MM.1S (cell line): ENCODE results near the gene MSGN1.

Source experiments
- DNase-seq: peaks from one replicate; pipeline ENCODE4 v3.0.0-alpha.2; 2015
- H2AFZ ChIP-seq: fragments of 300-600 bp; sonication (generic); 2 replicates; pipeline ENCODE4 v1.6.0; 2016; ENCODE audit warnings: antibody characterized with exemption, low read length
- H3F3A ChIP-seq: fragments of 300-600 bp; sonication (generic); 2 replicates; pipeline ENCODE4 v1.6.1; 2016; ENCODE audit warnings: mild to moderate bottlenecking, antibody characterized with exemption, low read length, moderate library complexity, mixed read lengths; ENCODE audit not compliant: insufficient read depth
- H3K27ac ChIP-seq: fragments of 300-600 bp; sonication (generic); 2 replicates; pipeline ENCODE4 v1.5.1; 2016; ENCODE audit warnings: mild to moderate bottlenecking, low read length
- H3K27me3 ChIP-seq: fragments of 300-600 bp; sonication (generic); replicated peaks from 2 replicates; pipeline ENCODE4 v1.6.0; 2016; ENCODE audit warnings: low read length; ENCODE audit not compliant: insufficient read depth
- H3K36me3 ChIP-seq: fragments of 300-600 bp; sonication (generic); replicated peaks from 2 replicates; pipeline ENCODE4 v1.6.1; 2016; ENCODE audit warnings: mild to moderate bottlenecking, low read length, mixed read lengths; ENCODE audit not compliant: insufficient read depth
- H3K4me1 ChIP-seq: fragments of 300-600 bp; sonication (generic); 2 replicates; pipeline ENCODE4 v1.6.1; 2016; ENCODE audit warnings: low read length, mixed read lengths
- H3K4me2 ChIP-seq: fragments of 300-600 bp; sonication (generic); 2 replicates; pipeline ENCODE4 v1.6.0; 2016; ENCODE audit warnings: low read depth, low read length
- H3K4me3 ChIP-seq: fragments of 300-600 bp; sonication (generic); 2 replicates; pipeline ENCODE4 v1.5.1; 2016; ENCODE audit warnings: low read length, mixed read lengths
- H3K79me2 ChIP-seq: fragments of 300-600 bp; sonication (generic); 2 replicates; pipeline ENCODE4 v1.6.1; 2016; ENCODE audit warnings: mixed run types, low read length, mixed read lengths
- H3K9ac ChIP-seq: fragments of 300-600 bp; sonication (generic); 2 replicates; pipeline ENCODE4 v1.6.1; 2016; ENCODE audit warnings: low read length, mixed read lengths
- H3K9me2 ChIP-seq: fragments of 300-600 bp; sonication (generic); replicated peaks from 2 replicates; pipeline ENCODE4 v1.6.1; 2016; ENCODE audit warnings: mild to moderate bottlenecking, low read length, mixed read lengths; ENCODE audit not compliant: insufficient read depth
- H3K9me3 ChIP-seq: fragments of 300-600 bp; sonication (generic); replicated peaks from 2 replicates; pipeline ENCODE4 v1.6.1; 2016; ENCODE audit warnings: mild to moderate bottlenecking, low read length, mixed read lengths; ENCODE audit not compliant: insufficient read depth
- H4K20me1 ChIP-seq: fragments of 300-600 bp; sonication (generic); 2 replicates; pipeline ENCODE4 v1.6.1; 2016; ENCODE audit warnings: mild to moderate bottlenecking, low read length, moderate library complexity, mixed read lengths; ENCODE audit not compliant: insufficient read depth
- EZH2 ChIP-seq: fragments of 300-600 bp; sonication (generic); optimal IDR thresholded peaks from 2 replicates; pipeline ENCODE3; 2017; ENCODE audit warnings: low read depth, mild to moderate bottlenecking, antibody characterized with exemption, low read length, mixed read lengths
- EZH2phosphoT487 ChIP-seq: fragments of 300-600 bp; sonication (generic); IDR thresholded peaks from 2 replicates; pipeline ENCODE4 v1.6.1; 2018; ENCODE audit warnings: antibody characterized with exemption, low read length
- TF ChIP-seq, protein P1 (sequence below): fragments of 300-600 bp; sonication (generic); IDR thresholded peaks from 2 replicates; pipeline ENCODE4 v1.5.1; 2016; ENCODE audit warnings: antibody characterized with exemption, low read length, mixed read lengths

The MSGN1 gene

GRCh38 chr2:17835516-17835915 lies 19.3 kb downstream of the MSGN1 start:
- no peak overlapping the region for H3K4me3 ChIP-seq
- 0 out of 2 replicates have a peak, but pooled peaks cover 3% of the 10 kb centered on the region for H3K4me1 ChIP-seq
- no peaks in the 10 kb centered on the region for H4K20me1 ChIP-seq
- DNase-seq: no peak
- TF ChIP-seq, protein P1, sequence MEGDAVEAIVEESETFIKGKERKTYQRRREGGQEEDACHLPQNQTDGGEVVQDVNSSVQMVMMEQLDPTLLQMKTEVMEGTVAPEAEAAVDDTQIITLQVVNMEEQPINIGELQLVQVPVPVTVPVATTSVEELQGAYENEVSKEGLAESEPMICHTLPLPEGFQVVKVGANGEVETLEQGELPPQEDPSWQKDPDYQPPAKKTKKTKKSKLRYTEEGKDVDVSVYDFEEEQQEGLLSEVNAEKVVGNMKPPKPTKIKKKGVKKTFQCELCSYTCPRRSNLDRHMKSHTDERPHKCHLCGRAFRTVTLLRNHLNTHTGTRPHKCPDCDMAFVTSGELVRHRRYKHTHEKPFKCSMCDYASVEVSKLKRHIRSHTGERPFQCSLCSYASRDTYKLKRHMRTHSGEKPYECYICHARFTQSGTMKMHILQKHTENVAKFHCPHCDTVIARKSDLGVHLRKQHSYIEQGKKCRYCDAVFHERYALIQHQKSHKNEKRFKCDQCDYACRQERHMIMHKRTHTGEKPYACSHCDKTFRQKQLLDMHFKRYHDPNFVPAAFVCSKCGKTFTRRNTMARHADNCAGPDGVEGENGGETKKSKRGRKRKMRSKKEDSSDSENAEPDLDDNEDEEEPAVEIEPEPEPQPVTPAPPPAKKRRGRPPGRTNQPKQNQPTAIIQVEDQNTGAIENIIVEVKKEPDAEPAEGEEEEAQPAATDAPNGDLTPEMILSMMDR: no peak
- TF ChIP-seq EZH2 (no peak), EZH2phosphoT487 (no peak)
- H3K9me2 ChIP-seq: no peaks in the 10 kb centered on the region
- no peak overlapping the region for H2AFZ ChIP-seq
- H3K36me3 ChIP-seq: no peaks in the 10 kb centered on the region
- H3K27me3 ChIP-seq: no peaks in the 10 kb centered on the region
- no peak overlapping the region for H3K9ac ChIP-seq
- no peaks in the 10 kb centered on the region for H3K79me2 ChIP-seq
- no peaks in the 10 kb centered on the region for H3F3A ChIP-seq
- no peaks in the 10 kb centered on the region for H3K9me3 ChIP-seq
- no peak overlapping the region for H3K27ac ChIP-seq
- H3K4me2 ChIP-seq: no peak overlapping the region

- H3K36me3 ChIP-seq: no peaks in the 10 kb centered on the region
These were observed 23.7 kb downstream of the MSGN1 start for GRCh38 chr2:17839959-17840358.

GRCh38 chr2:17843457-17843856 lies 27.2 kb downstream of the MSGN1 start:
- Histone ChIP-seq H3K9me2 (no peaks in the 10 kb centered on the region), H3F3A (no peaks in the 10 kb centered on the region), H3K4me2 (no peak overlapping the region), H3K9ac (no peak overlapping the region), H3K27ac (no peak overlapping the region), H3K27me3 (no peaks in the 10 kb centered on the region), H3K79me2 (no peaks in the 10 kb centered on the region), H3K36me3 (no peaks in the 10 kb centered on the region), H3K4me3 (no peak overlapping the region), H3K9me3 (no peaks in the 10 kb centered on the region), H2AFZ (no peak overlapping the region), H4K20me1 (no peaks in the 10 kb centered on the region), H3K4me1 (0 out of 2 replicates have a peak, but pooled peaks cover under 1% of the 10 kb centered on the region)
- DNase-seq: no peak
- no peak for TF ChIP-seq EZH2phosphoT487
- TF ChIP-seq, protein P1: no peak

More at GRCh38 chr2:17839959-17840358, 23.7 kb downstream of the MSGN1 start:
- TF ChIP-seq EZH2phosphoT487: no peak
- TF ChIP-seq EZH2: no peak
- TF ChIP-seq, protein P1: no peak
- no peak for DNase-seq
- H3K27ac ChIP-seq: no peak overlapping the region
- no peaks in the 10 kb centered on the region for H3K9me3 ChIP-seq
- H3K27me3 ChIP-seq: no peaks in the 10 kb centered on the region
- H2AFZ ChIP-seq: no peak overlapping the region
- H3K4me3 ChIP-seq: no peak overlapping the region
- H4K20me1 ChIP-seq: no peaks in the 10 kb centered on the region
- no peak overlapping the region for H3K4me2 ChIP-seq
- H3F3A ChIP-seq: no peaks in the 10 kb centered on the region
- no peaks in the 10 kb centered on the region for H3K9me2 ChIP-seq
- H3K4me1 ChIP-seq: 0 out of 2 replicates have a peak, but pooled peaks cover 3% of the 10 kb centered on the region
- no peak overlapping the region for H3K9ac ChIP-seq
- no peaks in the 10 kb centered on the region for H3K79me2 ChIP-seq
